Progenitor cell of endocrine pancreas (in vitro differentiated cells): ENCODE measurements around the gene RHOBTB1. TPM values are rescaled to one million over a fixed set of nuclear protein-coding genes. Genes with fewer than 3 reads are reported as not detected.

Source experiments
- DNase-seq: peaks from one replicate; pipeline ENCODE4 v3.0.0; 2021; ENCODE audit warnings: low spot score; ENCODE audit not compliant: unreplicated experiment
- H3K27ac Mint-ChIP-seq: 2 replicates; pipeline ENCODE4 v1.8.0; 2021; ENCODE audit warnings: mild to moderate bottlenecking, moderate library complexity, mixed read lengths
- H3K27me3 Mint-ChIP-seq: 2 replicates; pipeline ENCODE4 v1.8.0; 2021; ENCODE audit warnings: mixed read lengths
- H3K36me3 Mint-ChIP-seq: 2 replicates; pipeline ENCODE4 v1.8.0; 2022; ENCODE audit warnings: mixed read lengths; ENCODE audit not compliant: insufficient read depth
- H3K4me1 Mint-ChIP-seq: 2 replicates; pipeline ENCODE4 v1.8.0; 2021; ENCODE audit warnings: low read depth, mixed read lengths
- H3K4me3 Mint-ChIP-seq: 2 replicates; pipeline ENCODE4 v1.8.0; 2021; ENCODE audit warnings: low read depth, mild to moderate bottlenecking, moderate library complexity, mixed read lengths
- H3K9me3 Mint-ChIP-seq: 2 replicates; pipeline ENCODE4 v1.8.0; 2021; ENCODE audit warnings: low read depth, mixed read lengths
- long read RNA-seq: library from polyadenylated mRNA; unstranded; transcript quantifications from one replicate; pipeline ENCODE4 v2.0.0, GENCODE V29; 2020
- total RNA-seq: library from RNA; stranded (reverse); gene quantifications from 2 replicates; pipeline ENCODE4 v1.2.1, GENCODE V29; 2021
- TF ChIP-seq, protein P1 (sequence below): fragments of 200-600 bp; sonication (generic); IDR thresholded peaks from one replicate; pipeline ENCODE4 v1.5.0; 2021; ENCODE audit warnings: antibody characterized with exemption, mild to moderate bottlenecking; ENCODE audit not compliant: unreplicated experiment

The RHOBTB1 gene, protein sequence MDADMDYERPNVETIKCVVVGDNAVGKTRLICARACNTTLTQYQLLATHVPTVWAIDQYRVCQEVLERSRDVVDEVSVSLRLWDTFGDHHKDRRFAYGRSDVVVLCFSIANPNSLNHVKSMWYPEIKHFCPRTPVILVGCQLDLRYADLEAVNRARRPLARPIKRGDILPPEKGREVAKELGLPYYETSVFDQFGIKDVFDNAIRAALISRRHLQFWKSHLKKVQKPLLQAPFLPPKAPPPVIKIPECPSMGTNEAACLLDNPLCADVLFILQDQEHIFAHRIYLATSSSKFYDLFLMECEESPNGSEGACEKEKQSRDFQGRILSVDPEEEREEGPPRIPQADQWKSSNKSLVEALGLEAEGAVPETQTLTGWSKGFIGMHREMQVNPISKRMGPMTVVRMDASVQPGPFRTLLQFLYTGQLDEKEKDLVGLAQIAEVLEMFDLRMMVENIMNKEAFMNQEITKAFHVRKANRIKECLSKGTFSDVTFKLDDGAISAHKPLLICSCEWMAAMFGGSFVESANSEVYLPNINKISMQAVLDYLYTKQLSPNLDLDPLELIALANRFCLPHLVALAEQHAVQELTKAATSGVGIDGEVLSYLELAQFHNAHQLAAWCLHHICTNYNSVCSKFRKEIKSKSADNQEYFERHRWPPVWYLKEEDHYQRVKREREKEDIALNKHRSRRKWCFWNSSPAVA
- 21.7 and 23.8 TPM in 2 replicates for total RNA-seq
- long read RNA-seq, full-length matches to known transcripts = 2 of 47 reads
- long read RNA-seq, partial matches to known transcripts = 6 of 47 reads
- long read RNA-seq, other reads (novel, unspliced or antisense) = 39 of 47 reads

- Mint-ChIP-seq H3K4me3 (peak within 1 kb of the TSS; percentile 85), H3K27me3 (peaks cover 6% of the 10 kb centered on the region), H3K4me1 (peaks cover 14% of the 10 kb centered on the region), H3K27ac (peak within 1 kb of the TSS; percentile 99), H3K9me3 (no peaks in the 10 kb centered on the region), H3K36me3 (peaks cover 2% of the 10 kb centered on the region)
- DNase-seq = peak; percentile 68
- TF ChIP-seq, protein P1, sequence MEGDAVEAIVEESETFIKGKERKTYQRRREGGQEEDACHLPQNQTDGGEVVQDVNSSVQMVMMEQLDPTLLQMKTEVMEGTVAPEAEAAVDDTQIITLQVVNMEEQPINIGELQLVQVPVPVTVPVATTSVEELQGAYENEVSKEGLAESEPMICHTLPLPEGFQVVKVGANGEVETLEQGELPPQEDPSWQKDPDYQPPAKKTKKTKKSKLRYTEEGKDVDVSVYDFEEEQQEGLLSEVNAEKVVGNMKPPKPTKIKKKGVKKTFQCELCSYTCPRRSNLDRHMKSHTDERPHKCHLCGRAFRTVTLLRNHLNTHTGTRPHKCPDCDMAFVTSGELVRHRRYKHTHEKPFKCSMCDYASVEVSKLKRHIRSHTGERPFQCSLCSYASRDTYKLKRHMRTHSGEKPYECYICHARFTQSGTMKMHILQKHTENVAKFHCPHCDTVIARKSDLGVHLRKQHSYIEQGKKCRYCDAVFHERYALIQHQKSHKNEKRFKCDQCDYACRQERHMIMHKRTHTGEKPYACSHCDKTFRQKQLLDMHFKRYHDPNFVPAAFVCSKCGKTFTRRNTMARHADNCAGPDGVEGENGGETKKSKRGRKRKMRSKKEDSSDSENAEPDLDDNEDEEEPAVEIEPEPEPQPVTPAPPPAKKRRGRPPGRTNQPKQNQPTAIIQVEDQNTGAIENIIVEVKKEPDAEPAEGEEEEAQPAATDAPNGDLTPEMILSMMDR = no peak
These were observed at the start of gene RHOBTB1 for GRCh38 chr10:60944058-60944909. Gene RHOBTB1 (minus strand): TSS chr10:60944185. CDS start chr10:60911542, 32,643 bp downstream.

GRCh38 chr10:60992636-60993035 is 48.7 kb upstream of the RHOBTB1 start:
- no peaks in the 10 kb centered on the region for H3K36me3 Mint-ChIP-seq
- peaks cover 11% of the 10 kb centered on the region for H3K27me3 Mint-ChIP-seq
- no peak overlapping the region for H3K27ac Mint-ChIP-seq
- TF ChIP-seq, protein P1 = no peak
- H3K4me1 Mint-ChIP-seq = peaks cover 7% of the 10 kb centered on the region
- H3K9me3 Mint-ChIP-seq = no peaks in the 10 kb centered on the region
- DNase-seq = no peak
- H3K4me3 Mint-ChIP-seq = no peak overlapping the region

GRCh38 chr10:60990663-60991062 is 46.7 kb upstream of the RHOBTB1 start:
- H3K27me3 Mint-ChIP-seq = peaks cover 18% of the 10 kb centered on the region
- H3K4me1 Mint-ChIP-seq = peaks cover 7% of the 10 kb centered on the region
- DNase-seq = no peak
- TF ChIP-seq, protein P1 = no peak
- H3K4me3 Mint-ChIP-seq = no peak overlapping the region
- H3K9me3 Mint-ChIP-seq = no peaks in the 10 kb centered on the region
- H3K27ac Mint-ChIP-seq = no peak overlapping the region
- H3K36me3 Mint-ChIP-seq = no peaks in the 10 kb centered on the region

DNA sequence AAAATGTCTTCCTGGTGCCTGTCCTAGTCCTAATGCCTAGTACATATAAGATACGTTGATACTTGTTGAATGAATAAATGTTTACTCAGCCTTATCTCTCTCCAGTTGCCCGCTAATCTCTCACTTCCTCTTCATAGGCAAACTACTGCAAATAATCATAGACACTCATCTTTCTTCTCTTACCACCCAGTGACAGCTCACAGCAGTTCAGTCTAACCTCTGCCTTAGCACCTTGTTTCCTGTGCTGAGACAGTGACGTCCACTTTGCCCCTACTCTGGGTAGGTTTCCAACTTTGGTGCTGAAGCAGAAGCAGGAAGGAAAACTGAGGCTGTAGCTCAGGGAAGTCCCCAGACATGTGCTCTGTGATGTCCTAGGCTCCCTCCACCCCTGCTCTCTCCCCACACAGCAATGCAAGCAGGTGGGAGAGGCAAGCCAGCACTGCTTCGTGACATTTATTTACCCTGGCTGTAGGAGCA is 45.5 kb upstream of the RHOBTB1 start:
- Mint-ChIP-seq H3K9me3 (no peaks in the 10 kb centered on the region), H3K27ac (no peak overlapping the region), H3K27me3 (peaks cover 18% of the 10 kb centered on the region), H3K4me1 (peaks cover 7% of the 10 kb centered on the region), H3K36me3 (no peaks in the 10 kb centered on the region), H3K4me3 (no peak overlapping the region)
- no peak for DNase-seq
- TF ChIP-seq, protein P1 = no peak
